SK-N-MC (cell line): ENCODE data around the gene CLRN1.

Experiments
- EZH2 ChIP-seq: fragments of 200-600 bp; sonication (generic); IDR thresholded peaks from one replicate; pipeline ENCODE4 v1.6.1; 2017; ENCODE audit warnings: antibody characterized with exemption
- POLR2AphosphoS5 ChIP-seq: IDR thresholded peaks from 2 replicates; pipeline ENCODE4 v1.6.1; 2012; ENCODE audit warnings: mild to moderate bottlenecking, low read depth, low read length, borderline replicate concordance

DNA sequence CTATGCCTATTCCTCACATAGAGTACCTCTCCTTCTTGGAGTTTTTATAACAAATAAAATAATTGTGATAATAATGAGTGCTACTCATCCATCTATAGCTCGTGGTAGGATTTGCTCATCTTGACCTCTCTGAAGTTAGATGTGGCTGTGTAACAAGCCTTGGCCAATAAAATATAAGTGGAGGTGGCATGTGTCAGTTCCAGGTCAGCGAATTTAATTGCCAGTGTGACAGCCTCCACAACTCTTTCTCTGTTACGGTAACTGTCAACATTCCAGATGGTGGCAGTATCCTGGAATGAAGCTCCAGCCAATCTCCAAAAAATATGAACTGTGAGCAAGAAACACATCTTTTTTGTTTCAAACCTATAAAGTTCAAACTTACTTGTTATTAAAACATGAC lies 13.8 kb downstream of the CLRN1 start:
- TF ChIP-seq POLR2AphosphoS5, result no peak
- no peak for TF ChIP-seq EZH2
